MCF 10A (cell line): ENCODE data around the gene ABCE1. TPM values are rescaled to one million over a fixed set of nuclear protein-coding genes. Genes with fewer than 3 reads are reported as not detected.

Experiments
- BruUV-seq: library from RNA; stranded (reverse); fragments of 400-500 nt; replicated peaks from 2 replicates; lab custom pipeline; 2021; lab: Mats Ljungman, UMichigan
- CTCF ChIA-PET: fragments of 300-600 bp; sonication (Branson Sonifier 250); formaldehyde crosslinking; extraction: SDS; loops from one replicate; lab custom pipeline; 2021; ENCODE audit warnings: antibody characterized with exemption, inconsistent platforms; lab: Yijun Ruan, JAX
- POLR2A ChIA-PET: fragments of 300-600, 350-650 bp; sonication (Branson Sonifier 250); formaldehyde crosslinking; extraction: SDS; loops from one replicate; lab custom pipeline; 2020; ENCODE audit warnings: antibody characterized with exemption, inconsistent platforms; lab: Yijun Ruan, JAX
- DNase-seq: peaks from one replicate; pipeline ENCODE4 v3.0.0-alpha.2; 2018; ENCODE audit not compliant: unreplicated experiment
- H3K27ac Mint-ChIP-seq: one replicate; pipeline ENCODE4 v1.8.0; 2022; ENCODE audit warnings: mild to moderate bottlenecking, low read depth, mixed read lengths; ENCODE audit not compliant: unreplicated experiment
- H3K27me3 Mint-ChIP-seq: one replicate; pipeline ENCODE4 v1.8.0; 2022; ENCODE audit warnings: mixed read lengths; ENCODE audit not compliant: insufficient read depth, unreplicated experiment
- H3K36me3 Mint-ChIP-seq: one replicate; pipeline ENCODE4 v1.8.0; 2022; ENCODE audit warnings: mild to moderate bottlenecking, moderate library complexity, mixed read lengths; ENCODE audit not compliant: insufficient read depth, unreplicated experiment
- H3K4me1 Mint-ChIP-seq: one replicate; pipeline ENCODE4 v1.8.0; 2022; ENCODE audit warnings: mixed read lengths; ENCODE audit not compliant: insufficient read depth, unreplicated experiment
- H3K4me3 Mint-ChIP-seq: one replicate; pipeline ENCODE4 v1.8.0; 2022; ENCODE audit warnings: mild to moderate bottlenecking, moderate library complexity, mixed read lengths; ENCODE audit not compliant: unreplicated experiment
- H3K9me3 Mint-ChIP-seq: one replicate; pipeline ENCODE4 v1.8.0; 2022; ENCODE audit warnings: mixed read lengths; ENCODE audit not compliant: unreplicated experiment
- intact Hi-C: fragments of 100-400 bp; cut with micrococcal nuclease; formaldehyde crosslinking; loops from 2 replicates; pipeline ENCODE4 v1.14.1; 2022
- total RNA-seq: library from RNA; stranded (reverse); gene quantifications from 2 replicates; pipeline ENCODE4 v1.2.3, GENCODE V29; 2022
- TF ChIP-seq, protein P1 (sequence below): fragments of 200-600 bp; IDR thresholded peaks from one replicate; pipeline ENCODE4 v1.8.0; 2022; ENCODE audit warnings: antibody characterized with exemption, mild to moderate bottlenecking; ENCODE audit not compliant: unreplicated experiment

Gene ABCE1
- total RNA-seq, 1 experiment from 2014 or later: 136 TPM

- TF ChIP-seq, protein P1, sequence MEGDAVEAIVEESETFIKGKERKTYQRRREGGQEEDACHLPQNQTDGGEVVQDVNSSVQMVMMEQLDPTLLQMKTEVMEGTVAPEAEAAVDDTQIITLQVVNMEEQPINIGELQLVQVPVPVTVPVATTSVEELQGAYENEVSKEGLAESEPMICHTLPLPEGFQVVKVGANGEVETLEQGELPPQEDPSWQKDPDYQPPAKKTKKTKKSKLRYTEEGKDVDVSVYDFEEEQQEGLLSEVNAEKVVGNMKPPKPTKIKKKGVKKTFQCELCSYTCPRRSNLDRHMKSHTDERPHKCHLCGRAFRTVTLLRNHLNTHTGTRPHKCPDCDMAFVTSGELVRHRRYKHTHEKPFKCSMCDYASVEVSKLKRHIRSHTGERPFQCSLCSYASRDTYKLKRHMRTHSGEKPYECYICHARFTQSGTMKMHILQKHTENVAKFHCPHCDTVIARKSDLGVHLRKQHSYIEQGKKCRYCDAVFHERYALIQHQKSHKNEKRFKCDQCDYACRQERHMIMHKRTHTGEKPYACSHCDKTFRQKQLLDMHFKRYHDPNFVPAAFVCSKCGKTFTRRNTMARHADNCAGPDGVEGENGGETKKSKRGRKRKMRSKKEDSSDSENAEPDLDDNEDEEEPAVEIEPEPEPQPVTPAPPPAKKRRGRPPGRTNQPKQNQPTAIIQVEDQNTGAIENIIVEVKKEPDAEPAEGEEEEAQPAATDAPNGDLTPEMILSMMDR: no peak
- peaks cover 35% of the 10 kb centered on the region for H3K36me3 Mint-ChIP-seq
- no peak overlapping the region for H3K27ac Mint-ChIP-seq
- POLR2A ChIA-PET: no interaction called here
- H3K4me3 Mint-ChIP-seq: no peak overlapping the region
- no peak for DNase-seq
- no peaks in the 10 kb centered on the region for H3K4me1 Mint-ChIP-seq
- H3K9me3 Mint-ChIP-seq: peaks cover 8% of the 10 kb centered on the region
- intact Hi-C loops: no loop called here
- BruUV-seq: no TSS peak
- no peaks in the 10 kb centered on the region for H3K27me3 Mint-ChIP-seq
- CTCF ChIA-PET: interaction anchor here (0.7 to 1.9 kb wide), 2 partner anchors 15 to 20 kb away, joined by 3 to 6 read pairs; no protein-coding TSS in a partner anchor
Measured at GRCh38 chr4:145075742-145076468, 22.2 kb upstream of the ABCE1 start.

DNA sequence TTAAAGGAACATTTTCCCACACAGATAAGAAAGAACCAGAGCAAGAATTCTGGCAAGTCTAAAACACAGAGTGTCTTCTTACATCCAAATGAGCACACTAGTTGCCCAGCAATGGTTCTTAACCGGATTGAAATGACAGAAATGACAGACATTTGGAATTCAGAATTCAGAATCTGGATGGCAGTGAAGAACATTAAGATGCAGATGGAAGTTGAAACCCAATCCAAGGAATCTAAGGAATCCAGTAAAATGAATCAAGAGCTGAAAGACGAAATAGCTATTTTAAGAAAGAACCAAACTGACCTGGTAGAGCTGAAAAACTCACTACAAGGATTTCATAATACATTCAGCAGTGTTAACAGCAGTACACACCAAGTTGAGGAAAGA lies 21.6 kb upstream of the ABCE1 start:
- H3K4me1 Mint-ChIP-seq: no peaks in the 10 kb centered on the region
- peaks cover 35% of the 10 kb centered on the region for H3K36me3 Mint-ChIP-seq
- no peak overlapping the region for H3K4me3 Mint-ChIP-seq
- H3K27me3 Mint-ChIP-seq: no peaks in the 10 kb centered on the region
- no peak overlapping the region for H3K27ac Mint-ChIP-seq
- intact Hi-C loops: no loop called here
- TF ChIP-seq, protein P1: no peak
- peaks cover 8% of the 10 kb centered on the region for H3K9me3 Mint-ChIP-seq
- POLR2A ChIA-PET: no interaction called here
- CTCF ChIA-PET: interaction anchor here (1.9 kb wide), 1 partner anchor 15 kb away, joined by 6 read pairs; no protein-coding TSS in a partner anchor
- no peak for DNase-seq
- no TSS peak for BruUV-seq

GRCh38 chr4:145081756-145082155 lies 16.4 kb upstream of the ABCE1 start:
- no TSS peak for BruUV-seq
- intact Hi-C loops: no loop called here
- no peak overlapping the region for H3K27ac Mint-ChIP-seq
- CTCF ChIA-PET: no interaction called here
- H3K4me1 Mint-ChIP-seq: no peaks in the 10 kb centered on the region
- DNase-seq: no peak
- TF ChIP-seq, protein P1: no peak
- no peak overlapping the region for H3K4me3 Mint-ChIP-seq
- peaks cover 8% of the 10 kb centered on the region for H3K9me3 Mint-ChIP-seq
- H3K36me3 Mint-ChIP-seq: peaks cover 23% of the 10 kb centered on the region
- H3K27me3 Mint-ChIP-seq: no peaks in the 10 kb centered on the region
- POLR2A ChIA-PET: no interaction called here

- no peak for DNase-seq
- BruUV-seq: no TSS peak
- no peaks in the 10 kb centered on the region for H3K27me3 Mint-ChIP-seq
- no peaks in the 10 kb centered on the region for H3K9me3 Mint-ChIP-seq
- H3K4me1 Mint-ChIP-seq: no peaks in the 10 kb centered on the region
- H3K36me3 Mint-ChIP-seq: peaks cover 45% of the 10 kb centered on the region
- POLR2A ChIA-PET: interaction anchor here (1.1 to 3.6 kb wide), 2 partner anchors 13 to 49 kb away, joined by 4 to 17 read pairs; partner anchors contain the start of genes ABCE1 and ANAPC10
- CTCF ChIA-PET: interaction anchor here (0.6 to 2.3 kb wide), 6 partner anchors 13 to 917 kb away, joined by 3 to 7 read pairs (median 4); partner anchors contain the start of genes ABCE1 and ANAPC10
- TF ChIP-seq, protein P1: no peak
- intact Hi-C loops: no loop called here
- no peak overlapping the region for H3K4me3 Mint-ChIP-seq
- H3K27ac Mint-ChIP-seq: no peak overlapping the region
Measured at GRCh38 chr4:145083891-145084605, 14.1 kb upstream of the ABCE1 start.
